Endometrium (tissue), 2 donors: ENCODE measurements around the gene ERCC5.
A peak's percentile ranks its signal among the peaks of the same experiment; 100 is the strongest.

Experiments used
- FAIRE-seq: peaks from 2 replicates; lab custom pipeline; 2012; peaks lifted over from hg19 to GRCh38; lab: Jason Lieb, UNC
- donor health status: control.
- donor health status: control.

ERCC5 gene

GRCh38 chr13:102845289-102845629 is 573 bp upstream of the ERCC5 start:
- no peak for FAIRE-seq

- peak; percentile 55 for FAIRE-seq
Measured at GRCh38 chr13:102846261-102847015, 606 bp downstream of the ERCC5 start.

DNA sequence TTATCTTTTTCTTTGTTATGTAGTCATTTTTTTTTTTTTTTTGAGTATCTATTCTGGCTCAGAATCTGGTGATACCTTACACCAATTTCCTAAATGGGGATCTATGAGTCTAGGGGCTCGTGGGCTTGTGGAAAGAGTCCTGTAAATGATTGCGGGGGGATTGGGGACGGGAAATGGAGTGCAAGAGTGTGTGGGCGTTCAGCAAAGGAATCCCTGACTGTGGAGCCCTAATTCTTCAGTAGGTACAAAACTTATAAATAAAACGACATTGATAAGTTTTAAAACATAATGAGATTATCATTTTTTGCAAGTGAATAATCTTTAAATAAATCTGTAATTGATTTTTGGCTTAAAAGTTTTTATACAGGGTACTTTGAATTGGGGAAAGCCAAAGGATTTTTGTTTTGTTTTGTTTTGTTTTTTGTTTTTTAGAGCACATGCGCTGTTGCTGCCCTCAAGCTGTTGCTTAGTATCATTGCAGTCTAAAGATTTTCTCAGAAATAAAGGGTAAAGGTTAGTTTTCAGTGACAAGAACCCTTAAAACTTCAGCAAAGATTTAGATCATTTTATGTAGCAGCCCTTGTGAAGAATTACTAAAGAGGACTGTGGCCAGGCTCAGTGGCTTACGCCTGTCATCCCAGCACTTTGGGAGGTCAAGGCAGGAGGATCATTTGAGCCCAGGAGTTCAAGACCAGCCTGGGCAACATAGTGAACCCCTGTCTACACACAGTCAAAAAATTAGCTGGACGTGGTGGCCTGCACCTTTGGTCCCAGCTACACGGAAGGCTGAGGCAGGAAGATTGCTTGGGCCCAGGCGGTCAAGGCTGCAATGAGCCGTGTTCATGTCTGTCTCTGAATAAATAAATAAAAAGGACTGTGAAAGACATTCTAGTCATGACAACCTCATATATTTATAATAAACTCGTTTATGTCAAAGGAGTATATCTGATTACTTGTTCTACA is 1.7 kb downstream of the ERCC5 start:
- peak; percentile 90 for FAIRE-seq

DNA sequence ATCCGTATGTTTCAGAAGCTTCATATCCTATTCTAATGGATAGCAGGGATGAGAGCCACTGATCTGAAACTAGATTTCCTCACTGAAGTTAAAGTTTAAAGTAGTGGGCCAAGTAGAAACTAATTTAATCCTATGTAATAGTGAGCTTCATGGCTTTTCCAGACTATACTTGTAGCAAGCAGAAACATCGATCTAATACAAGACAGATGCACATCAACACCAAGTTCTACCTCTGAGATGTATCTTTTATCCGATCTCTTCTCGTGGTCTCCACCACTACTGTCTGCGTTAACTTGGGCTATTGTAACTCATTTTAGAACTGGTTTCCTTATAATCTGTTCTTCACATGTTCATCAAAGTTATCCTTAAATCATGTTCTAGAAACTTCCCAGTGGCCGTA is 3.1 kb downstream of the ERCC5 start:
- FAIRE-seq = no peak

DNA sequence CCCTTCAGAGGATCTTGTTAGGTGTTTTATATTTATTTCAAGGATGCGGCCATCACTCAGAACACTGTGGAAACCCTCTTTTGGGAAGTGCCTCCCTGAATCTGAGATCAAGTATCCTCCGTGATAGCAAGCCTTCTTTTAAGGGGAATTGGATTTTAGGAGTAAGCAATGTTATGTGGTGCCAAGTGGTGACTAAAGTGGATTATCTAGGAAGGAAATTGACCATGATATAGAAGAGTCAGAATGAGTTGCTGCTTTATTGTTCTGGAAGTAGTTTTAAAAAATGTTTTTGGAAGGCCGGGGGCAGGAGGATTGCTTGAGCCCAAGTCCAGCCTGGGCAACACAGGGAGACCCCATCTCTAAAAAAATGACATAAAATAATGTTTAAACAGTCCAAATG is 6.7 kb downstream of the ERCC5 start:
- no peak for FAIRE-seq

GRCh38 chr13:102854675-102855074 is 8.8 kb downstream of the ERCC5 start:
- FAIRE-seq = no peak

GRCh38 chr13:102856557-102856956 is 10.7 kb downstream of the ERCC5 start:
- no peak for FAIRE-seq

DNA sequence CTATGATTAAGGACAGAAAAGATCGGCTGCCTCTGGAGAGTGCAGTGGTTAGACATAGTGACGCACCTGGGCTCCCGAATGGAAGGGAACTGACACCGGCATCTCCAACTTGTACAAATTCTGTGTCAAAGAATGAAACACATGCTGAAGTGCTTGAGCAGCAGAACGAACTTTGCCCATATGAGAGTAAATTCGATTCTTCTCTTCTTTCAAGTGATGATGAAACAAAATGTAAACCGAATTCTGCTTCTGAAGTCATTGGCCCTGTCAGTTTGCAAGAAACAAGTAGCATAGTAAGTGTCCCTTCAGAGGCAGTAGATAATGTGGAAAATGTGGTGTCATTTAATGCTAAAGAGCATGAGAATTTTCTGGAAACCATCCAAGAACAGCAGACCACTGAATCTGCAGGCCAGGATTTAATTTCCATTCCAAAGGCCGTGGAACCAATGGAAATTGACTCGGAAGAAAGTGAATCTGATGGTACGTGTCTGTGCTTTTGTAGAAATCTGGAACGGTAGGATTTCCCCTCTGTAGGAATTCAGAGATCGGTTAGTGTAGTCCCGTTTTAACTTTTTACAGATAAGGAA is 16.9 kb downstream of the ERCC5 start:
- no peak for FAIRE-seq

DNA sequence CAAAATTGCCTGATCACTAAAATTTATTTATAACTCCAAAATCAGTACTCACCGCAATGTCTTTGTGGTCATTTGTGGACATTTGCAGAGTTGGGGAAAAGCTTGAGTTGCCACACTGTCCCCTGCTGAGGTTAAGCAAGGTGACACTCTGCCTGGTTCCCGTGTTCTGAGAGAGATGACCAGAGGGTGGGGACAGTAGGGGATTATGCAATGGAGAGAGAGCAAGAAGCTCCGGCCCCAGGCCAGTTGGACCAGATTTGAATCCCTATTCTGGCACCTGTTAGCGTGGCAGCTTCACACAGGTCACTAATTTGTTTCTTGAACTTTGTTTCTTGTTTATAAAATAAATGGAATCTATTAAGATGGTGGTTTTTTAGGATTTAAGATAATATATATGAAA is 17.8 kb downstream of the ERCC5 start:
- FAIRE-seq = no peak

DNA sequence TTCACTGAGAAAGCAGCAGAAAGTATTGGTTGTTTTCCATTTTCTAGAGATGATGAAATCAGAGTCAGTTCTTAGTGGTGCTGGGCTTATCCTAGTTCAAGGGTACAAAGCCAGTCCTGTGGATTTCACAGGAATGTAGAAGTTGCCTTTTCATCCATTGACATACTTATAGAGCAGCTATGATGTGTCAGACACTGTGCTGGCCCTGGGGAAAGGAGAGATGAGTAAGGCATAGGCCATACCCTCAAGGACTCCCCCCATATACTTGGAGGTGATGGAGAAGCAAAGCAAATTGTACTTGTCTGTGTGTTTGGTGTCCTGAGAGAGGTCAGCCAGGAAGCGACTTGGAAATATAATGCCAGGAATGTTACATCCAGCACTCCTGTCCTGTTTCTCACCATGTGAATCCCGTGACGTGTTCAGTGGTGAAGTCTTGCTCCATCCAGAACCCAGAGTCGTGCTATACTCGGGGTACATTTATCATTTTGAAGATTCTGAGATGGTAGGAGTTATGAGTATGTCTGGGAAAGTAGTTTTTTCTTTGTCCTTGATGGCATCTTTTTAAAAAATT is 22.6 kb downstream of the ERCC5 start:
- no peak for FAIRE-seq

DNA sequence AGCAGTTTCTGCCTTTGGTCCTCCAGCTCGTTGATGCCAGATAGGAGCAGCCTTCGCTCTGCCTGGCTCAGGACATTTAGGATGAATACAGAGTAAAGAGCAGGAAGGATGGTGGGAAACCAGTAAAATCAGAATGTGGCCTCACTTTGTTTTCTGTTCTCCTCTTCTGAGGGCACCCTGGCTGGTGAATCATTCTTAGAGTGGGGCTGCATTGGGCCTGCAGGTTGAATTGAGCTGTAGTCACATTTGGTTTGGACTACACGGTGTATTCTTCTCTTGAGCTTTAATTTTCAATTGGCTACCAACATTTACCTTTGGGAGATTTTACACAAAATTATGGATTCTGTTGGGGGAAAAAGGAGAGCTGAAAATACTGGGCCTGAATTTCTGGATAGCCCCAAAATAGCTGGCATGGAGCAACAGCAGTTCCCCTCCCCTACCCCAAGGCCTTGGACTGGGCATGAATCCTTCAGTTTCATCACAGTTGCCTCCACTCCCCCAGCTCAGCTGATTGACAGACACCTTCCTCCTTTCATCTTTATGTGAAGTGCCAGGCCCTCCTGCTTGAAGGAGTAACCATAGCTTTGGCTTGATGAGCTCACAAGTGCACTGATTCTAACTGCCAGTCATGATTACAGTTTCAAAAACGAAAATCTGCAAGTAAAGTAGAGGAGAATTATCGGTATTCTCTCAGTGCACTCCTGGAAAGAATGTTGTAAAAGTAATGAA is 24.3 kb downstream of the ERCC5 start:
- FAIRE-seq = no peak

- FAIRE-seq = peak; percentile 31
Measured at GRCh38 chr13:102870677-102871415, 25.0 kb downstream of the ERCC5 start.

DNA sequence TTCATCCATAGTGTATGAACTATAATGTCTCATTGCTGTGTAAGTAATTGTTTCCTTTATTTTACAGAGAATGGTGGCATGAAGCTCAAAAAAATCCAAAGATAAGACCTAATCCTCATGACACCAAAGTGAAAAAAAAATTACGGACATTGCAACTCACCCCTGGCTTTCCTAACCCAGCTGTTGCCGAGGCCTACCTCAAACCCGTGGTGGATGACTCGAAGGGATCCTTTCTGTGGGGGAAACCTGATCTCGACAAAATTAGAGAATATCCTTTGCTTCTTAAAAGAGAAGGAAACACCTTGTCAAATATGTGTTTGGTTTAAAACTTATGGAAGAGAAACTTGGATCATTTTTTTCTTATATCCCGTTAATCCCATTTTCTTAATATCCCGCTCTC is 26.3 kb downstream of the ERCC5 start:
- no peak for FAIRE-seq

GRCh38 chr13:102872531-102872930 is 26.7 kb downstream of the ERCC5 start:
- FAIRE-seq = no peak

GRCh38 chr13:102873653-102874052 is 27.8 kb downstream of the ERCC5 start:
- no peak for FAIRE-seq

GRCh38 chr13:102875256-102875655 is 29.4 kb downstream of the ERCC5 start:
- FAIRE-seq = no peak

DNA sequence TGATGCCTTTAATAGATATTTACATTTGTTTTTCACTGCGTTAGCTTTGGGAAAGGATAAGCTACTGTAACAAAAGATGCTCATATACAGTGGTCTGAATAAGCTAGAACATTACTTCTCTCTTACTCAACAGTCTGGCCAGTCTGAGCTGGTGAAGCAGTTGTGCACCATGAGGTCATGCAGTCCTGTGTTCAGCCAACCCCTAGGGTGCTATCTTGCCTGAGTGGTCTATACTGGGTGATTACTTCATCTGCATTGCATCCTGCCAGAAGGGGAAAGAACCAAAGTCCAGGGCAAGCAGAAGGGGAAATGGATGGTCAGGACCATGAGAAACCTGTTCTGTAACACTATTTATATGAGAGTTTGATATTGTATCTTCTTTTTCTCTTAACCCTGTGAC is 31.5 kb downstream of the ERCC5 start:
- FAIRE-seq = no peak

GRCh38 chr13:102878481-102878880 is 32.6 kb downstream of the ERCC5 start:
- no peak for FAIRE-seq

GRCh38 chr13:102879793-102880499 is 34.1 kb downstream of the ERCC5 start:
- no peak for FAIRE-seq

DNA sequence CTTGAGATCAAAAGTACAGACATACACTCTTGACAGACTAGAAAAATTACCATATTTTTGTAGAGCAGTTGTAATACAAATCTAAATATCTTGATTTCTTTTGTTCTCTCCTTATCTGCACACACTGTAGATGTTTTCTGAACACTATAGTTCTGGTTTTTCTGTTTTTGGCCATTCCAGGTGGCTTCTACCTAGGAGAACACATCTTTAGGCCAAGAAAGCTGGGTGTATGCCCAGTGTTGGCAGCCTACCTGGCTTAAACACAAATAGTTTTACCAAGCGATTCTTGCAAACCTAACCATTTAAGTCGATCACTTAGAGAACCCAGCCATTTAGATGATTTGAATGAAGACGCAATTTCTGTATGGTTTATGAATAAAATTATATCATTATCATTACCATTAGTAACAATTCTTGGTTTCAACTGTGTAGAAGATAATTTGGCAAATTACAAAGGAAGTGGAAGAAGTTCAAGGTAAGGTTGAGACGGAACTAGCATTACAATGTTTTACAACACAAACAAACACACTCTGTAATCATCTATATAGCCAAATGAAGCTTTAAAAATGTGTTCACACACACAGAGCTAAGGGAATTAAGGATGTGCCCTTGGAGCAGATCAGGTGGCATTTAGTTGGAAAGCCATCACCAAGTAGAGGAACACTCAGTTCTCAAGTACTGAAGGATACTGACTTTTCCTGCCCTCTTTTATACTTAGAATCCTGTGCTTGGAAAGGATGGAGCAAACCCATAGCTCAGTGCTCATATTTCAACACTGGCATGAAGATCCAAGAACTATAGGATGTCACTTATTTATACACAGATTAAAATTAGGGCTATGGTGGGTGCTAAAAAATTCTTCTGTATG is 36.2 kb downstream of the ERCC5 start:
- no peak for FAIRE-seq
